Stimulated activated CD4-positive, alpha-beta T cell treated with anti-CD3 and anti-CD28 coated beads, TNF-alpha, amount 100 ng/mL, for 48 hours (primary cell): ENCODE measurements around the gene ARHGEF9.
"Not testable (repeated sequence)": the region's sequence is repeated elsewhere in the genome, so short reads cannot be mapped to it uniquely, and the experiment has no call there.

Experiments used
- DNase-seq, 3 donors: peaks; one replicate each; pipeline ENCODE4 v3.0.0-alpha.2; 2020; ENCODE audit warnings: low read depth in 3 of 3

Gene ARHGEF9

GRCh38 chrX:63661676-63662075, 123.3 kb downstream of the ARHGEF9 start:
- DNase-seq = no peak

- DNase-seq = no peak
Observed at GRCh38 chrX:63658920-63659319, 126.1 kb downstream of the ARHGEF9 start.

- DNase-seq = no peak
Observed at GRCh38 chrX:63657821-63658220, 127.2 kb downstream of the ARHGEF9 start.

GRCh38 chrX:63656871-63657580, 128.0 kb downstream of the ARHGEF9 start:
- no peak for DNase-seq

- no peak for DNase-seq
Observed at GRCh38 chrX:63652086-63652765, 132.8 kb downstream of the ARHGEF9 start.

DNA sequence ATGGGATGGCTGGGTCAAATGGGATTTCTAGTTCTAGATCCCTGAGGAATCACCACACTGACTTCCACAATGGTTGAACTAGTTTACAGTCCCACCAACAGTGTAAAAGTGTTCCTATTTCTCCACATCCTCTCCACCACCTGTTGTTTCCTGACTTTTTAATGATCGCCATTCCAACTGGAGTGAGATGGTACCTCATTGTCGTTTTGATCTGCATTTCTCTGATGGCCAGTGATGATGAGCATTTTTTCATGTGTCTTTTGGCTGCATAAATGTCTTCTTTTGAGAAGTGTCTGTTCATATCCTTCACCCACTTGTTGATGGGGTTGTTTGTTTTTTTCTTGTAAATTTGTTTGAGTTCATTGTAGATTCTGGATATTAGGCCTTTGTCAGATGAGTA, 139.3 kb downstream of the ARHGEF9 start:
- DNase-seq = not testable (repeated sequence)

- no peak for DNase-seq
Observed at GRCh38 chrX:63635750-63636149, 149.3 kb downstream of the ARHGEF9 start.

DNA sequence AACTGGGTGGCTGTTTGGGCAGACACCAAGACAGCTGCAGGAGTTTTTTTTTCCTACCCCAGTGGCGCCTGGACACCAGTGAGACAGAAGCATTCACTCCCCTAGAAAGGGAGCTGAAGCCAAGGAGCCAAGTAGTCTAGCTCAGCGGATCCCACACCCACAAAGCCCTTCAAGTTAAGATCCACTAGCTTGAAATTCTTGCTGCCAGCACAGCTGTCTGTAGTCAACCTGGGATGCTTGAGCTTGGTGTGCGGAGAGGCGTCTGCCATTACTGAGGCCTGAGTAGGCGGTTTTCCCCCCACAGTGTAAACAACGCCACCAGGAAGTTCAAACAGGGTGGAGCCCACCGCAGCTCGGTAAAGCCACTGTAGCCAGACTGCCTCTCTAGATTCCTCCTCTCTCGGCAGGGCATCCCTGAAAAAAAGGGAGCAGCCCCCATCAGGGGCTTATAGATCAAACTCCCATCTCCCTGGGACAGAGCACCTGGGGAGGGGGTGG, 171.4 kb downstream of the ARHGEF9 start:
- DNase-seq = no peak

GRCh38 chrX:63585936-63586335, 199.1 kb downstream of the ARHGEF9 start:
- no peak for DNase-seq
